Urothelium cell line (cell line): ENCODE results near the gene SAGE1.
A peak's percentile ranks its signal among the peaks of the same experiment; 100 is the strongest.
"Not testable (repeated sequence)": the region's sequence is repeated elsewhere in the genome, so short reads cannot be mapped to it uniquely, and the experiment has no call there.

Experiments used
- DNase-seq: peaks from one replicate; pipeline ENCODE4 v3.0.0; 2011; ENCODE audit warnings: low spot score, mixed read lengths
- FAIRE-seq: peaks from 2 replicates; lab custom pipeline; 2011; peaks lifted over from hg19 to GRCh38; lab: Jason Lieb, UNC

The SAGE1 gene, protein sequence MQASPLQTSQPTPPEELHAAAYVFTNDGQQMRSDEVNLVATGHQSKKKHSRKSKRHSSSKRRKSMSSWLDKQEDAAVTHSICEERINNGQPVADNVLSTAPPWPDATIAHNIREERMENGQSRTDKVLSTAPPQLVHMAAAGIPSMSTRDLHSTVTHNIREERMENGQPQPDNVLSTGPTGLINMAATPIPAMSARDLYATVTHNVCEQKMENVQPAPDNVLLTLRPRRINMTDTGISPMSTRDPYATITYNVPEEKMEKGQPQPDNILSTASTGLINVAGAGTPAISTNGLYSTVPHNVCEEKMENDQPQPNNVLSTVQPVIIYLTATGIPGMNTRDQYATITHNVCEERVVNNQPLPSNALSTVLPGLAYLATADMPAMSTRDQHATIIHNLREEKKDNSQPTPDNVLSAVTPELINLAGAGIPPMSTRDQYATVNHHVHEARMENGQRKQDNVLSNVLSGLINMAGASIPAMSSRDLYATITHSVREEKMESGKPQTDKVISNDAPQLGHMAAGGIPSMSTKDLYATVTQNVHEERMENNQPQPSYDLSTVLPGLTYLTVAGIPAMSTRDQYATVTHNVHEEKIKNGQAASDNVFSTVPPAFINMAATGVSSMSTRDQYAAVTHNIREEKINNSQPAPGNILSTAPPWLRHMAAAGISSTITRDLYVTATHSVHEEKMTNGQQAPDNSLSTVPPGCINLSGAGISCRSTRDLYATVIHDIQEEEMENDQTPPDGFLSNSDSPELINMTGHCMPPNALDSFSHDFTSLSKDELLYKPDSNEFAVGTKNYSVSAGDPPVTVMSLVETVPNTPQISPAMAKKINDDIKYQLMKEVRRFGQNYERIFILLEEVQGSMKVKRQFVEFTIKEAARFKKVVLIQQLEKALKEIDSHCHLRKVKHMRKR

DNA sequence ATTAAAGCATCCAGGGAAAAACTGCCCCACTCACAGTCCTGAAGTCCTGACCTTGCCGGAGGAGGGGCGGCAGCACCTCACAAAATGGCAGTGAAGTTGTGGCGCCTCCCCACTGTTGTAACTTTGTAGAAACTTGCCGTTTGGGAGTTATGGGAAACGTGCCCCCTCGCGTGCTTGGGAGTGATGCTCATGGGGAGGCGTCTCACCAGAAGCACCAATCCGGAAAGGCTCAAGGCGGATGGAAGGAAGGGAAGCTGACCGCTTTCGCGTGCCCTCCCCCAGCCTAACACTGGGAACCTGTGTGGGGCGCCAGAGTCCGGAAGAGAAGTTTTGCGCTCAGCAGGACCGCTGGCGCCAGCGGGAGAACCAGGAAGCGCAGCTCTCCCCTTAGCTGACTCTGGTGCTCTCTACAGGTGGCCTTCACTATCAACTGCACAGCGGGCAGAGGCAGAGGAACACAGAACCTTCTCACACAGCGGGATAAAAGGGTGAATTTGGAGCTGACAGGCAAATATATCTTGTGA lies at the start of gene SAGE1, which contains the start of gene CT45A10:
Gene SAGE1, plus strand, starts transcription at position 423 of the 524 bp plus-strand sequence. CDS start 2,527 bp downstream, outside the sequence.
Gene CT45A10, minus strand, starts transcription at position 151 of the 524 bp plus-strand sequence. CDS start 8,100 bp downstream, outside the sequence.
- DNase-seq = peak; percentile 67
- FAIRE-seq = no peak

DNA sequence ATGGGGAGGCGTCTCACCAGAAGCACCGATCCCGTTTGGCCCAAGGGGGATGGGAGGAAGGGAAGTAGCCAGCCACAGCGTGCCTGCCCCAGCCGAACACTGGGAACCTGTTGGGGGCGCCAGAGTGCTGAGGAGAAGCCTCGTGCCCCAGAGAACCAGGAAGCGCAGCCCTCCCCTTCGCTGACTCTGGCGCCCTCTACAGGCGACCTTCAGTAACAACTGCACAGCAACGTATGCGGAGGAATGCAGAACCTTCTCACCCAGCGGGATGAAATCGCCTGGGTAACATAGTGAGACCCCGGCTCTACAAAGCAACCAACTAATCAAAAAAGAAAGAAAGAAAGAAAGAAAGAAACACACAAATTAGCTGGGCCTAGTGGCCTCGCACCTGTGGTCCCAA lies 39.1 kb upstream of the SAGE1 start, which contains the start of gene CT45A8:
Gene CT45A8, minus strand, starts transcription at position 101 of the 400 bp plus-strand sequence. CDS start 3,755 bp downstream, outside the sequence.
- DNase-seq, FAIRE-seq: not testable (repeated sequence)

DNA sequence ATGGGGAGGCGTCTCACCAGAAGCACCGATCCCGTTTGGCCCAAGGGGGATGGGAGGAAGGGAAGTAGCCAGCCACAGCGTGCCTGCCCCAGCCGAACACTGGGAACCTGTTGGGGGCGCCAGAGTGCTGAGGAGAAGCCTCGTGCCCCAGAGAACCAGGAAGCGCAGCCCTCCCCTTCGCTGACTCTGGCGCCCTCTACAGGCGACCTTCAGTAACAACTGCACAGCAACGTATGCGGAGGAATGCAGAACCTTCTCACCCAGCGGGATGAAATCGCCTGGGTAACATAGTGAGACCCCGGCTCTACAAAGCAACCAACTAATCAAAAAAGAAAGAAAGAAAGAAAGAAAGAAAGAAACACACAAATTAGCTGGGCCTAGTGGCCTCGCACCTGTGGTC lies 21.8 kb upstream of the SAGE1 start, which contains the start of gene CT45A9:
Gene CT45A9, minus strand, starts transcription at position 101 of the 400 bp plus-strand sequence. CDS start 3,751 bp downstream, outside the sequence.
- not testable (repeated sequence) for FAIRE-seq, DNase-seq

DNA sequence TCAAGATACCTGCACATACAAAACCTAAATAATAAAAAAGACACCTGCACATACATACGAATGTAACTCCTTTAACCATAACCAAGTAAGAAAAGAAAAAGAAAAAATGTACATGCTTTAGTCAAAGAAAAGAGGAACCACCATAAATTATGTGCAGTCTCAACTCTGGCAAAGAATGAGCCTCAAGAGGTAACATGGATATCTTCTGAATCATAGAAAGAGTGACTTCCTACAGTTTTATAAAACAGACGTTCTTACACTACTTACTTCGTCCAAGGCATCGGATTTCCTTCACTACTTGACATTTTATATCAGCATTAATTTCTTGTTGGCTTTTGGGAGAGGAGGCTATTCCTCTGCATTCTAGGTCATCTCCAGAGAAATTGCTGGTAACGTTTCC lies 10.8 kb upstream of the SAGE1 start:
- not testable (repeated sequence) for FAIRE-seq, DNase-seq

DNA sequence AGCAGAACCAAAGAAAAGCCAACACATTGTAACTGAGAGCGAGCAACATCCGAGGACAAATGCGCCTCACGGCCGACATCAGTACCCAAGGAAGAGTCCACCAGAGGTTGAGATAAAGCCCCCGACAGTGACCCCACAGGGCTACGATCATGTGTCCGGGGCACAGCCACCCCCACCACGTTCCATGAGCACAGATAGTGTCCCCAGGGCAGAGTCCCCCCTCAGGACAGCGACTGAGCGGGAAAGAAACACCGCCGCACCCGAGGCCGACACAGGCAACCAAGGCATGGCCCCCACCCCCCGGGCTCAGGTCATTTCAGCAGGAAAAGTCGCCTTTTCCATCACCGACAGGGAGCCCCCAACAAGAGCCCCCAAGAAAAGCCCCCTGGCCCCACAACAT lies 5.3 kb upstream of the SAGE1 start:
- FAIRE-seq, DNase-seq: not testable (repeated sequence)

DNA sequence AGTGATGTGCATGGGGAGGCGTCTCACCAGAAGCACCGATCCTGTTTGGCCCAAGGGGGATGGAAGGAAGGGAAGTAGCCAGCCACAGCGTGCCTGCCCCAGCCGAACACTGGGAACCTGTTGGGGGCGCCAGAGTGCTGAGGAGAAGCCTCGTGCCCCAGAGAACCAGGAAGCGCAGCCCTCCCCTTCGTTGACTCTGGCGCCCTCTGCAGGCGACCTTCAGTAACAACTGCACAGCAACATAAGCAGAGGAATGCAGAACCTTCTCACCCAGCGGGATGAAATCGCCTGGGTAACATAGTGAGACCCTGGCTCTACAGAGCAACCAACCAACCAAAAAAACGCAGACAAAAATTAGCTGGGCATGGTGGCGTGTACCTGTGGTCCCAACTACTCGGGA lies 4.5 kb upstream of the SAGE1 start:
- not testable (repeated sequence) for FAIRE-seq, DNase-seq

DNA sequence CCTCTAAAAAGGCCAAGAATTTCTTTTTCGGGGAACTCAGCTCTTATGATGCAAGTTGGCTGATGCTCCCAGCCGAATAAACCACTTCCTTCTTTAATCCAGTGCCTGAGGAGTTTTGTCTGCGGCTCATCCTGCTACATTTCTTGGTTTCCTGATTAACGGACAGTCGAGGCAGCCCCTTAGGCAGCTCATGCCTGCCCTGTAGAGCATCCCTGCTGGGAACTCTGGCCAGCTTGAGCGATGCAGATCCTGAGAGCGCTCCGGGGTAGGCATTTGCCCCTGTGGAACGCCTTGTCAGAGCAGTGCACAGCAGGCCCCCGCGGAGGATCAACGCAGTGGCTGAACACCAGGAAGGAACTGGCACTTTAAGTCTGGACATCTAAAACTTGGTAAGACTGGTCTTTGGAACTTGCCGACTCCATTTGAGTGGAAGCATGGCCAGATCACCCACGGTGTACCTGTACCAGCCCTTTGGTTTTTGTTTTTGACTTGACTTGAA lies 3.4 kb upstream of the SAGE1 start:
- FAIRE-seq = no peak

DNA sequence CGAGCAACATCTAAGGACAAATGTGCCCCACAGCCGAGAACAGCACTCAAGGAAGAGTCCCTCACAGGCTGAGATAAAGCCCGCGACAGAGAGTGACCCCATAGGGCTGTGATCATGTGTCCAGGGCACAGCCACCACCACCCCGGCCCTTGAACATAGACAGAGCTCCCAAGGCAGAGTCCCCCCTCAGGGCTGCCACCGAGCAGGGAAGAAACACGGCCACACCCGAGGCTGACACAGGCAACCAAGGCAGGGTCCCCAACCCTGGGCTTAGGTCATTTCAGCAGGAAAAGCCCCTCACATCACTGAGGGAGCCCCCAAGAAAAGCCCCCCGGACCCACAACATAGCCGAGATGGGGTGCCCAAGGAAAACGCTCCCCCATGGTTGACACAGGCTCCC lies 735 bp upstream of the SAGE1 start:
- FAIRE-seq (no peak), DNase-seq (no peak)

More for the DNA sequence above, 3.4 kb upstream of the SAGE1 start:
- DNase-seq = no peak

DNA sequence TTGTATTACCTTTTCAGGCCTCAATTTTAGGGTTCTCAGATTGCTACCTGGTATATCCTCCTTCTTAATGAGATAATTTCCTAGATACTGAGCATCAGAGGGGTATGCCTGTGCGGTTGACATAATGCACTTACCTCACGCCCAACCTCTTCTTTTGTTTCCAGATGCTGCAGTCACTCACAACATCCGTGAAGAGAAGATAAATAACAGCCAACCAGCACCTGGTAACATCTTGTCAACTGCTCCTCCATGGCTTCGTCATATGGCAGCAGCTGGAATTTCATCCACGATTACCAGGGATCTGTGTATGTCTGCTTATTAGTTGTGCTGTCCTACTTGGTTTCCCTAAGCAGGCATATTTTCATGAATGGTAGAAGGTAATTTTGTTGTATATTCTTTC lies 16.7 kb downstream of the SAGE1 start:
- no peak for DNase-seq
- no peak for FAIRE-seq

DNA sequence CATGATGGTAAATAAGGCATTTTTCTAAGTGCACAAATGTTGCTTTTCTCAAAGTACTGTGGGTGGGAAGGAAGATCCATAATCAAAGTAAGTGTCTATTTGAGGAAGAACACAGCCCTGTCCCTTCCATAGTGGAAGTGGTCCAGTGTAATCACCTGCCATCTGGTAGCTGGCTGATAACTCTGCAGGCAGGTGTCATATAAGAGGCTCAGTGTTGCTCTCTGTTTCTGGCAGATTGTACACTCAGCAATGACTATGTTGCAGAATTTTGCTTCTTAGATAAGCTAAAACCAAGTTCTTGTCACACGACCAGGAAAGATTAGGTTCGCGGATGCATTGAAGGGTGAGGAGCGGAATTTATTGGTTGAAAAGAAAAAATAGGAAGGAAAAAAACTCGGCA lies 20.9 kb downstream of the SAGE1 start:
- FAIRE-seq = no peak
- no peak for DNase-seq

DNA sequence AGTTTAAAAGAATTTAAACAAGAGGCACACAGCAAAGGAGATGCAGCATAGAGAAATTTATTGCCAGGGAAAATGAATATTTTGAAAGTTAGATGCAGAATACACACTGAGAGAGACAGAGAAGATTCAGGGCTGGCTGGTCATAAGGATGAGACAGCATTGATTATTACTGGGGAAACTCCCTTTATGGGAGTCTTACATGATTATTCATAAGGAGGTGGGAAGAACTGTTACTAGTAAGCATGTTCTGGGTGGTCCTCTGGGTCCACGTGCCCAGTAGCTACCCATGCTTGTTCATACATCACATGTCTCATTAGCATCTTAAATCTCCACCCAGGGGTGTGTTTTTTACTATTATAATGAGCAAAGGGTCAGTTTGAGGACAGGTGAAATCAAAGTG lies 27.0 kb downstream of the SAGE1 start:
- not testable (repeated sequence) for DNase-seq, FAIRE-seq

DNA sequence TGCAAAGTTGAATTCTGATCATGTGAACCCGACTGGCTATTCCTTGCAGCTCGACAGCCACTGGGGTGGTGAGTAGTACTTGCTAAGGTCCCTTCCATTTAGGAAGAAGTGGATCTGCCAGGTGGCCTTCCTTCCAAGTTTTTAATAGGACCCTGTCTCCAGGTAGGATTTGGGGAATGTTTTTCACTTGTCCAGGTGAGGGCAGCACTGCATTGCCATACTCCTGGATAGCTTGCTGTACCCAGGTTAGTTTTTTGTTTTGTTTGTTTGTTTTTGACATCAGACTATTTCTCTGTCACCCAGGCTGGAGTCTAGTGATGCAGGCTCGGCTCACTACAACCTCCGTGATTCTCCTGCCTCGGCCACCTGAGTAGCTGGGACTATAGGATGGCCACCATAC lies 29.8 kb downstream of the SAGE1 start:
- FAIRE-seq = no peak
- peak; percentile 3 for DNase-seq

DNA sequence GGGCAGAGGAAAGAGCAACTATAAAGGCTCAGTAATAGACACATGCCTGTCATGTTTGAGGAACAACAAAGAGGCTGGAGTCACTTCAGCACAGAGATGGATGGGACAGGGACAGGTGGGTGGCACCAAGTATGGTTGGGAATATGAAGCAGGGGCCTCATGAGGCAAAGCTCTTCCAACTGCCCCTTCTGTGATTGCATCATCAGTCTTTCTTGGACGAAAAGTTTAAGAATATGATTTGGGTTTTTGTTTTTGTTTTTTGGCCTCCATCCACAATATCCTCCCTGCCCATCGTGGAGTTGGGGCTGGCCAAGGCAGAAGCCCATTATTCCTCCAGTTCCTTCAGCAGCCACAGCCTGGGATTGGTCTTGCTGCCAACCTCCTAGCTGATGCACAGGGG lies 34.4 kb downstream of the SAGE1 start:
- no peak for DNase-seq
- FAIRE-seq = no peak

DNA sequence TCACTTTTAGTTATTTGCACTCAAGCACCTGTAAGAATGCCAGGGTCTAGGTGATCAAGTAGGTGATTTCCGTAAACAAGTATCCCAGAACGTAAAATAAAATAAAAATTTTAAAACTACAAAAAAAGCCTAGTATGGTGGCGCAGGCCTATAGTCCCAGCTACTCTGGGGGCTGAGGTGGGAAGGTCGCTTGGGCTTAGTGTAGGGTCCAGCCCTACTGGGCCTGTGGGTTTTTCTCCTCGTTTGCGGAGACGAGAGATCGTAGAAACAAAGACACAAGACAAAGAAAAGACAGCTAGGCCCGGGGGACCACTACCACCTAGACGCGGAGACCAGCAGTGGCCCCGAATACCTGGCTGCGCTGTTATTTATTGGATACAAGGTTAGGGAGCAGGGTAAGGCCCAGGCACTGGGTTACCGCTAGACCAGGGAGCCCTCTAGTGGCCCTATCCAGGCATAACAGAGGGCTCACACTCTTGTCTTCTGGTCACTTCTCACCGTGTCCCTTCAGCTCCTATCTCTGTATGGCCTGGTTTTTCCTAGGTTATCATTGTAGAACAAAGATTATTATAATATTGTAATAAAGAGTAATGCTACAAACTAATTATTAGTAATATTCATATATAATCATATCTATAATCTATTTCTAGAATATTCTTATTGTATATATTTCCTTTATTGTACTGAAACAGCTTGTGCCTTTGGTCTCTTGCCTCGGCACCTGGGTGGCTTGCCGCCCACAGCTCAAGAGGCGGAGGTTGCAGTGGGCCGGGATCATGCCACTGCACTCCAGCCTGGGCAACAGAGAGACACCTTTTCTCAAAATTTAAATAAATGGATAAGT lies 38.4 kb downstream of the SAGE1 start:
- no peak for FAIRE-seq
- peak; percentile 4 for DNase-seq

DNA sequence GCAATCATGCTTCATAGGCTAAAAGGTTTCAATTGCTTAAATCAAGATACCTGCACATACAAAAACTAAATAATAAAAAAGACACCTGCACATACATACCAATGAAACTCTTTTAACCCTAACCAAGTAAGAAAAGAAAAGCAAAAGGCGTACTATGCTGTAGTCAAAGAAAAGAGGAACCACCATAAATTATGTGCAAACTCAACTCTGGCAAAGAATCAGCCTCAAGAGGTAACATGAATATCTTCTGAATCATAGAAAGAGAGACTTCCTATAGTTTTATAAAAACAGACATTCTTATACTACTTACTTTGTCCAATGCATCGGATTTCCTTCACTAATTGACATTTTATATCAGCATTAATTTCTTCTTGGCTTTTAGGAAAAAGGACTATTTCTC lies 51.0 kb downstream of the SAGE1 start:
- FAIRE-seq (no peak), DNase-seq (no peak)

DNA sequence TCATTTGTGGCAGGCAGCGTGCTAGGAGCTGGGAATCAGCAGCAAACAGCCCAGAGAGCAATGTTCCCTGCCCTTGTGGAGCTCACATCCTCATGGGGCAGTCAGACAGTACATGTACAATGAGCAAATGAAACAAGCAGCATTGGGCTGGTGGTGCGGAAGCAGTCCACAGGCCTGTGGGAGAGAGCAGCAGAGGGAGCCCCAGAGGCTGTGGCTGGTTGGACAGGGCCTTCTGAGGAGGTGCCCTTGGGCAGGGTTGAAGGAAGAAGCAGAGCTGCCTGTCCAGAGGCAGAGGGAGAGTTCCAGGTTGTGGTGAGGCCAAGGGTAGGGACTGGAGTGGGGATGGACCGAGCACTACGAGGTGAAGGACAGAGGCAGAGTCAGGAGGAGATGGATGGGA lies 57.8 kb downstream of the SAGE1 start:
- DNase-seq (no peak), FAIRE-seq (no peak)
